Ishikawa (cell line): ENCODE data around the gene CHD9.

ENCODE experiments used
- EGR1 ChIP-seq: IDR thresholded peaks from 2 replicates; pipeline ENCODE4 v1.6.1; 2012
- EP300 ChIP-seq: IDR thresholded peaks from 2 replicates; pipeline ENCODE4 v1.6.1; 2012; ENCODE audit warnings: borderline replicate concordance
- ZBTB7A ChIP-seq: IDR thresholded peaks from 2 replicates; pipeline ENCODE4 v1.6.1; 2012; ENCODE audit warnings: low read depth
- TF ChIP-seq, protein P1 (sequence below): IDR thresholded peaks from 2 replicates; pipeline ENCODE4 v1.6.1; 2012; ENCODE audit warnings: low read depth, mild to moderate bottlenecking

- TF ChIP-seq EGR1 (no peak), EP300 (no peak), ZBTB7A (no peak)
- TF ChIP-seq, protein P1, sequence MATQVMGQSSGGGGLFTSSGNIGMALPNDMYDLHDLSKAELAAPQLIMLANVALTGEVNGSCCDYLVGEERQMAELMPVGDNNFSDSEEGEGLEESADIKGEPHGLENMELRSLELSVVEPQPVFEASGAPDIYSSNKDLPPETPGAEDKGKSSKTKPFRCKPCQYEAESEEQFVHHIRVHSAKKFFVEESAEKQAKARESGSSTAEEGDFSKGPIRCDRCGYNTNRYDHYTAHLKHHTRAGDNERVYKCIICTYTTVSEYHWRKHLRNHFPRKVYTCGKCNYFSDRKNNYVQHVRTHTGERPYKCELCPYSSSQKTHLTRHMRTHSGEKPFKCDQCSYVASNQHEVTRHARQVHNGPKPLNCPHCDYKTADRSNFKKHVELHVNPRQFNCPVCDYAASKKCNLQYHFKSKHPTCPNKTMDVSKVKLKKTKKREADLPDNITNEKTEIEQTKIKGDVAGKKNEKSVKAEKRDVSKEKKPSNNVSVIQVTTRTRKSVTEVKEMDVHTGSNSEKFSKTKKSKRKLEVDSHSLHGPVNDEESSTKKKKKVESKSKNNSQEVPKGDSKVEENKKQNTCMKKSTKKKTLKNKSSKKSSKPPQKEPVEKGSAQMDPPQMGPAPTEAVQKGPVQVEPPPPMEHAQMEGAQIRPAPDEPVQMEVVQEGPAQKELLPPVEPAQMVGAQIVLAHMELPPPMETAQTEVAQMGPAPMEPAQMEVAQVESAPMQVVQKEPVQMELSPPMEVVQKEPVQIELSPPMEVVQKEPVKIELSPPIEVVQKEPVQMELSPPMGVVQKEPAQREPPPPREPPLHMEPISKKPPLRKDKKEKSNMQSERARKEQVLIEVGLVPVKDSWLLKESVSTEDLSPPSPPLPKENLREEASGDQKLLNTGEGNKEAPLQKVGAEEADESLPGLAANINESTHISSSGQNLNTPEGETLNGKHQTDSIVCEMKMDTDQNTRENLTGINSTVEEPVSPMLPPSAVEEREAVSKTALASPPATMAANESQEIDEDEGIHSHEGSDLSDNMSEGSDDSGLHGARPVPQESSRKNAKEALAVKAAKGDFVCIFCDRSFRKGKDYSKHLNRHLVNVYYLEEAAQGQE = no peak
These were observed 4.9 kb downstream of the CHD9 start for GRCh38 chr16:53059672-53060071.
